HG03439 (cell line): Measurements from ENCODE around the gene NIPAL3.

Experiments used
- ATAC-seq: cut with Tn5 transposase; IDR thresholded peaks from one replicate; pipeline ENCODE4 v1.9.1; 2021; ENCODE audit warnings: mild to moderate bottlenecking, moderate library complexity; ENCODE audit not compliant: unreplicated experiment

NIPAL3 gene

GRCh38 chr1:24390924-24391782 lies 24.4 kb upstream of the NIPAL3 start:
- peak; percentile 46 for ATAC-seq

- peak; percentile 67 for ATAC-seq
These were observed 23.6 kb upstream of the NIPAL3 start for GRCh38 chr1:24391882-24392603.

- ATAC-seq: no peak
These were observed 23.0 kb upstream of the NIPAL3 start for GRCh38 chr1:24392604-24392946.

- no peak for ATAC-seq
These were observed 22.5 kb upstream of the NIPAL3 start for GRCh38 chr1:24392982-24393650.

- no peak for ATAC-seq
These were observed 21.7 kb upstream of the NIPAL3 start for GRCh38 chr1:24393892-24394291.

- ATAC-seq: no peak
These were observed 15.5 kb upstream of the NIPAL3 start for GRCh38 chr1:24400065-24400464.

GRCh38 chr1:24403806-24404205 lies 11.8 kb upstream of the NIPAL3 start:
- no peak for ATAC-seq

GRCh38 chr1:24406788-24407187 lies 8.8 kb upstream of the NIPAL3 start:
- ATAC-seq: no peak

- ATAC-seq: no peak
These were observed 6.1 kb upstream of the NIPAL3 start for GRCh38 chr1:24409535-24409934.

- ATAC-seq: no peak
These were observed 4.9 kb upstream of the NIPAL3 start for GRCh38 chr1:24410750-24411149.

GRCh38 chr1:24411963-24412362 lies 3.6 kb upstream of the NIPAL3 start:
- no peak for ATAC-seq

GRCh38 chr1:24412408-24412807 lies 3.2 kb upstream of the NIPAL3 start:
- ATAC-seq: no peak

GRCh38 chr1:24413350-24414163 lies 2.0 kb upstream of the NIPAL3 start, which contains the start of gene STPG1:
Gene STPG1, minus strand, starts transcription at chr1:24413782. Its CDS starts 12,394 bp downstream, at chr1:24401388.
- ATAC-seq: peak; percentile 35

- no peak for ATAC-seq
These were observed 748 bp upstream of the NIPAL3 start for GRCh38 chr1:24414775-24415333.

- peak; percentile 7 for ATAC-seq
These were observed 486 bp downstream of the NIPAL3 start for GRCh38 chr1:24415910-24416665.

- no peak for ATAC-seq
These were observed 1.2 kb downstream of the NIPAL3 start for GRCh38 chr1:24416666-24417391.

- no peak for ATAC-seq
These were observed 2.1 kb downstream of the NIPAL3 start for GRCh38 chr1:24417681-24418080.

GRCh38 chr1:24418898-24419628 lies 3.5 kb downstream of the NIPAL3 start:
- ATAC-seq: no peak
